ENCODE measurements around the gene TMEM117.
"Not testable (repeated sequence)": the region's sequence is repeated elsewhere in the genome, so short reads cannot be mapped to it uniquely, and the experiment has no call there.

The TMEM117 gene

GRCh38 chr12:44118946-44119345, 283.1 kb downstream of the TMEM117 start:
- no peak for DNase-seq

DNA sequence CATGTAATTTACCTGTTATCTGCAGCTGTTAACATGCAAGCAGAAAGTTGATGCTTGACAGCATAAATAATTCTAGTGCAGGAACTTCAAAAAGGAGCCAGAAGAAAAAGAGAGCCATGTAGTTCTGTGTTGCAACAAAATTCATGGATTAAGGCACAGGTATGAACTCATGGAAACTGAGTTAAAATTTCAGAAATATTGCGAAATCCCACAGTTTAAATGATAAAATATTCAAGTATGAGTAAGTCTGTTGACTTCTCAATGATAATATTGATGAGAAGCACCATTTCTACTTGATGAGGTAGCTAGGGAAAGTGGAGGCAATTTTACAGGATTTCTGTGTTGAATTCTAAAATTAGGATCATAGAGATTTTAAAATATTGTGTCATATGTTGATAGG, 290.9 kb downstream of the TMEM117 start:
- no peak for DNase-seq

DNA sequence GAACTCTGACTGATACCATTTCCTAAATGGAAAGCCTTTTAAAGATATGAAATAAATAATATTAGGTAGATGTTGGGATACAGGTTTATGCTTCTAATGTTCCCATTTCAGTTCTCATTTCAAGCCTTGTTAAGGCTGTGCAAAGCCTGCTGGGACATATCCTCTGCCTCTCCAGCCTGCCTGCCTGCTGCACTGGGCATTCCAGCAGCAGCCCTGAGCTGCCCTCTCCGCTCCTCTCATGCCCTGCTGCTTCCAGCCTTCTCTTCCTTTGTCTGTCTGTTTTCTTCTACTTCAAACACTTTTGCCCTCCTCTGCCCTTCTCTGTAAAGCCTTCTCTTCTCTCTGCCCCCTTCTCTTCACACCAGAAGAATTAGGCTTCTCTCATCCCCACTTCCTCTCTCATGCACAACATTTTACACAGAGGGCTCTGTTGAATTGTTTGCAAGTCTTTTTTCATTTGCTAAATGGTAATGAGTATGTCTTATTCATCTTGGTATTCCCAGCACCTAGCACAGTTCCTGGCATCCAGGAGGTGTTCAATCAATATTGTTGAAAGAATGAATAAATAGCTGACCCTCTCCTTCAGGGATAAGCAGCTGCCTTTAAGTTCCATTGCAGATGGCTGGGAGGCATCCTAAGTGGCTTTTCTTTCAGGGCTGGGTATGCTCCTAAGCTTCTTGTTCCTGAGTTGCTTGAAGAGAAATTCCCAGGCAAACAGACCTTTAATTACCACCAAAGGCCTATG, 292.3 kb downstream of the TMEM117 start:
- no peak for DNase-seq

DNA sequence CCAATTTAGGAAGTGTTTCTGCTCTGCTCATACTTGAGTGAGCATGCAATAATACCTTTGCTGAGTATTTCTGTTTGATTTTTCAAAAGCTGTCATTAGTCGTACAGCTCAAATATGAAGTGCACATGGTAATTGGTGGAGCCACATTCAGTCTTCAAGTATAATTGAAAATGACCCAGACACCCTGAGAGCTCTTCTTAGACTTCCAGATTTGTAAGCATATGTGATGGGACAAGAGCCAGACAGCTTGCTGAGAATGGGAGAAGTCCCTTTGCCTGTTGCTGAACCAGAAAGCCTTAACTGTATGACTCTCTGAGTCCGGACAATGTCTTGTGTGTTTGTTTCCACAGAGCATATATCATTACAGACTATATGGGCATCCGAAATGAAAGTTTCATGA, 307.3 kb downstream of the TMEM117 start:
- no peak for DNase-seq

DNA sequence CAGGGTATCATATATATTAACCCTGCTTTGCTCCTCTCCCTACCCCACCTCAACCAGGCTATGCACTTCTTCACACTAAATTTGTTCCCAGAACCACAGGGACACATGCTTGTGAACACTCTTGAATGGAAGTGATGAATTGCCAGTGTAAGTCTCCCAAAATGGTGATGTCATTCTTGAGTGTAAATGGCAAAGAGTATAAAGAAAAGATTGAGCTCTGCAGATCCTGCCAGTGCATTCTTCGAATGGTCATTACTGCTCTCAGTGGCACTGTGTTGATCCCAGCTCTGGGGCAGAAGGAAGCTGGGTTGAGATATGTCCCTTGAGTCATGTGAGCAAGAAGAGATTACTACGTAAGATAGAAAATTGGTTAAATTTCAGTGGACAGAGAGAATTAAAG, 313.1 kb downstream of the TMEM117 start:
- no peak for DNase-seq

DNA sequence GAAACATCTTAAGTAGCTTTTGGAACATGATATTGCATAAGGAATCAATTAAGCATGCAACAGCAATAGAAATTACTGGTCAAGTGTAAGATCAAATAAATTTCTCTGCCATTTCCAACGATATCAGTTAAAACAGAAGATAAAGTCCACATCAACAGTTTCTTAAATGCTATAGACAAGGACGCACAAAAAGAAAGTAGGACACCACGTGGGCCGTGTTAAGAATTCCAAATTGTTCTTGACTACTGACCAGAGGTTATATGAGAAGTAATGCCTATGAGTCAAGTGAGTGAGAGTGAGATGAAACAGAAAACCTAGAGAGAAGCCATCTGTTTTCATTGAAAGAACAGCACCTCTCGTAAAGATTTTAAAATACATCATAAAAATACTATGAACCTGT, 318.2 kb downstream of the TMEM117 start:
- no peak for DNase-seq

- no peak for DNase-seq
Observed at GRCh38 chr12:44155358-44155757, 319.5 kb downstream of the TMEM117 start.

GRCh38 chr12:44157359-44157758, 321.5 kb downstream of the TMEM117 start:
- no peak for DNase-seq

- no peak for DNase-seq
Observed at GRCh38 chr12:44158746-44159145, 322.9 kb downstream of the TMEM117 start.

- no peak for DNase-seq
Observed at GRCh38 chr12:44159216-44159615, 323.3 kb downstream of the TMEM117 start.

DNA sequence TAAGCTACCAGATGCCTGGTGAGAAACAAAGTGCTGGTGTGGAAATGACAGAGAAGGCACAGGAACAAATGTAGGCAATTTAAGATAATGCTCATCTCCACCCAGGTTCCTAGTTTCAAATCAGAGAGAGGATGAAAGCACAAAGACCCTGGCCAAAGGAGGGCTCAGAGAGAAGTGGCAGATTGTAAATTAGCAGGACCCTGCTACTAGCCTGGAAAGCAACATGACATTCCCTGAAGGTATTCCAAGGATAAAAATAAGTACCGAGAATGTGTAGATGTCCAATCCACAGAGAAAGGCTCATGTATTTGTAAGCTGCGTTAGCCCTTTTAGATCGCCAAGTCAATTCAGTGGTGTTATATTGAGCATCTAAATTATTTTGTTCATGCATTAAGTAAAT, 324.0 kb downstream of the TMEM117 start:
- DNase-seq: no peak

DNA sequence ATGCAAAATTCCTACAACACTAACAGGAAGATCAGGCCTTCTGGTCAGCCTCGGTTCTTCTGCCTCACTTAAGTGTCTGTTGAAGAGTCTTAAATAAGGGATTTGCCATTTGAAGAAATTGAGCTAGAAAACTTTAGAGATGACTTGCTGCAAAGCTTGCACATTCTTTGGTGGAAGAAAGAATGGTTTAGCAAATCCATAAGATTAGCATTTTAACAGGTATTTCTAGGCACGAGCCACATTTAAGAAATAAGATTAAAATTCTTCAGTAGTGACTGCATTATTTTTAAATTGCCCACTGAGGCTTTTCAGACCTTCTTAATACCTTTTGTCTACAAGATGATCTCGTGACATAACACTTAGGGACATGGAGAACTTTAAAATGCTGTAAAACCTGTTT, 327.1 kb downstream of the TMEM117 start:
- no peak for DNase-seq

GRCh38 chr12:44174053-44174452, 338.2 kb downstream of the TMEM117 start:
- no peak for DNase-seq

DNA sequence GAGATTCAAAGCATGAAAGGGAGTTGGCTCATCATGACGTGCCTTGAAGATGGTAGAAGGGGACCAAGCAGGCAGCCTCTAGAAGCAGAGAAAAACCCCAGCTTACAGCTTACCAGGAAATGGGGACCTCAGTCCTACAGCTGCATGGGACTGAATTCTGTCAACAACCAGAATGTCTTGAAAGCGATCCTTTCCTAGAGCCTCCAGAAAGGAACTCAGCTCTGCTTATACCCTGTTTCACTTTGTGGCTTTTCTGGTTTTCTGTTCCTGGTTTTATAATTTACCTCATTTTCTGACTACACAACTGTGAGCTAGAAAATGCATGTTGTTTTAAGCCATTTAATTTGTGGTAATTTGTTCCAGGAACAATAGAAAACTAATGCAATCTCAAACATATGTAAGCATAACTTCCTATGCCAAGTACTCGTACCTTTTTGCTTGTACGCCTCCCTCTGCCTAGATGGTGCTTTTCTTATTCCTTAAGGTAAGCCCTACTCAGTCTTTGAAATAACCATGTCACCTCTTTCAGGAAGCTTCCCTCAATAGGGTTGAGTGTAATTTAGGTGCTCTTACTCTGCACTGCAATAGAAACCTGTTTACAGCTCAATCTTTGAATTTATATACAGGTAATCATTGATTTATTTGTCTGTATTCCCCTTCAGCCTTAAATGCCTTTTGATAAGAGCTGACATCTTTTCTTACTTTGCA, 348.8 kb downstream of the TMEM117 start:
- no peak for DNase-seq

DNA sequence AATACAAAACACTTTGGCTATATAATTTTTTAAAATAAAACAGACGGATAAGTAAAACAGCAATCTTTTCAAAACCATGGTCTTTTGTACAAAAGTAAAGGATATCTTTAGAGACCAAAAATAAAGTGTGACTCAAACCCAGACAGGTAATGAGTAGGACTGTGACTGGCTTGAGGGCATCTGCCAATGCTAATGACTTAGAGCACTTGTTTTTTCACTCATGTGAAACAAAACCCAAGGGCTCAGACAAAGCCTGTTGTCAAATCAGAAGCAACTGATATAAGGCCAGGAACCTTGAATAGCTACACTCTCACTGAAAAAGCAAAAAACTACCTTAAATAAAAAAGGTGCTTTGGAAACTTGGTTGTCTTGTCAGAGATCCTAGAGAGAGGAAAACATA, 357.4 kb downstream of the TMEM117 start:
- no peak for DNase-seq

DNA sequence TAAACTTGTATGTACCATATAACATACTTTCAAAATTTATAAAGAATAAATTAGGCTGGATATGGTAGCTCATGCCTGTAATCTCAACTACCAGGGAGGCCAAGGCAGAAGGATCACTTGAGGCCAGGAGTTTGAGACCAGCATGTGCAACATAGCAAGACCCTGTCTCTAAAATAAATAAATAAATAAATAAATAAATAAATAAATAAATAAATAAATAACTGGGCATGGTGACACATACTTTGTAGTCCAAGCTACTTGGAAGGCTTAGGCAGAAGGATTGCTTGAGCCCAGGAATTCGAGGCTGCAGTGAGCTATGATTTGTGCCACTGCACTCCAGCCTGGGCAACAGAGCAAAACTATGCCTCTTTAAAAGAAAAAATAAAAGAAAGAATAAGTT, 359.8 kb downstream of the TMEM117 start:
- DNase-seq: not testable (repeated sequence)

- no peak for DNase-seq
Observed at GRCh38 chr12:44206045-44206444, 370.2 kb downstream of the TMEM117 start.

GRCh38 chr12:44217146-44217883, 381.4 kb downstream of the TMEM117 start:
- no peak for DNase-seq

GRCh38 chr12:44223736-44224135, 387.9 kb downstream of the TMEM117 start:
- DNase-seq: no peak

GRCh38 chr12:44224399-44225148, 388.7 kb downstream of the TMEM117 start:
- no peak for DNase-seq

GRCh38 chr12:44225149-44225510, 389.2 kb downstream of the TMEM117 start:
- no peak for DNase-seq

GRCh38 chr12:44227616-44228015, 391.7 kb downstream of the TMEM117 start:
- no peak for DNase-seq

GRCh38 chr12:44229846-44230245, 394.0 kb downstream of the TMEM117 start:
- DNase-seq: no peak
